Smooth muscle cell (in vitro differentiated cells): ENCODE data around the gene TRPC3. TPM values are rescaled to one million over a fixed set of nuclear protein-coding genes. Genes with fewer than 3 reads are reported as not detected.

Source experiments
- DNase-seq: peaks from one replicate; lab custom pipeline; 2025; ENCODE audit not compliant: unreplicated experiment; lab: John Stamatoyannopoulos, UW
- H2AFZ ChIP-seq: fragments of 200-600 bp; sonication (generic); 2 replicates; pipeline ENCODE4 v1.6.0; 2016; ENCODE audit warnings: antibody characterized with exemption, low read depth, mild to moderate bottlenecking
- H3F3A ChIP-seq: fragments of 200-600 bp; sonication (generic); 2 replicates; pipeline ENCODE4 v1.6.0; 2017; ENCODE audit warnings: antibody characterized with exemption, low read depth
- H3K27ac ChIP-seq: fragments of 200-600 bp; sonication (generic); 2 replicates; pipeline ENCODE4 v1.5.1; 2016; ENCODE audit warnings: low read depth, mild to moderate bottlenecking
- H3K27me3 ChIP-seq: fragments of 200-600 bp; sonication (generic); 2 replicates; pipeline ENCODE4 v1.6.1; 2016; ENCODE audit warnings: low read depth, mild to moderate bottlenecking
- H3K36me3 ChIP-seq: fragments of 200-600 bp; sonication (generic); 2 replicates; pipeline ENCODE4 v1.5.1; 2016; ENCODE audit warnings: low read depth
- H3K4me1 ChIP-seq: fragments of 200-600 bp; sonication (generic); 2 replicates; pipeline ENCODE4 v1.5.1; 2016; ENCODE audit warnings: low read depth
- H3K4me2 ChIP-seq: fragments of 200-600 bp; sonication (generic); 2 replicates; pipeline ENCODE4 v1.6.0; 2016; ENCODE audit warnings: mild to moderate bottlenecking
- H3K4me3 ChIP-seq: fragments of 200-600 bp; sonication (generic); 2 replicates; pipeline ENCODE4 v1.5.1; 2016; ENCODE audit warnings: mild to moderate bottlenecking
- H3K79me2 ChIP-seq: fragments of 200-600 bp; sonication (generic); 2 replicates; pipeline ENCODE4 v1.6.0; 2016; ENCODE audit warnings: low read depth, mild to moderate bottlenecking
- H3K9ac ChIP-seq: fragments of 200-600 bp; sonication (generic); 2 replicates; pipeline ENCODE4 v1.6.0; 2016; ENCODE audit warnings: low read depth
- H3K9me3 ChIP-seq: fragments of 200-600 bp; sonication (generic); replicated peaks from 2 replicates; pipeline ENCODE4 v1.5.1; 2016; ENCODE audit warnings: low read depth
- H4K20me1 ChIP-seq: fragments of 200-600 bp; sonication (generic); 2 replicates; pipeline ENCODE4 v1.6.0; 2016; ENCODE audit warnings: low read depth
- WGBS: methylation state at CpG from one replicate; pipeline ENCODE4 v1.1.7; 2016; ENCODE audit warnings: low lambda C conversion rate; 5-methylcytosine and 5-hydroxymethylcytosine counted together
- polyA plus RNA-seq: library from polyadenylated mRNA; unstranded; fragments of >200 nt; fragmentation: Nextera tagmentation; extraction: Ambion mirVana; gene quantifications from 2 replicates; pipeline ENCODE4 v1.2.1, GENCODE V29; 2016
- total RNA-seq: library from RNA; depleted of rRNA; stranded (reverse); fragments of >200 nt; gene quantifications from 2 replicates; pipeline ENCODE4 v1.2.3, GENCODE V29; 2014
- TF ChIP-seq, protein P1 (sequence below): fragments of 200-600 bp; sonication (generic); IDR thresholded peaks from 2 replicates; pipeline ENCODE4 v1.5.1; 2017; ENCODE audit warnings: borderline replicate concordance, mild to moderate bottlenecking, antibody characterized with exemption; ENCODE audit not compliant: insufficient read depth, poor library complexity, severe bottlenecking

Gene TRPC3
- total and polyA plus RNA-seq, 2 experiments from 2014 or later = 0.17 to 0.36 TPM

DNA sequence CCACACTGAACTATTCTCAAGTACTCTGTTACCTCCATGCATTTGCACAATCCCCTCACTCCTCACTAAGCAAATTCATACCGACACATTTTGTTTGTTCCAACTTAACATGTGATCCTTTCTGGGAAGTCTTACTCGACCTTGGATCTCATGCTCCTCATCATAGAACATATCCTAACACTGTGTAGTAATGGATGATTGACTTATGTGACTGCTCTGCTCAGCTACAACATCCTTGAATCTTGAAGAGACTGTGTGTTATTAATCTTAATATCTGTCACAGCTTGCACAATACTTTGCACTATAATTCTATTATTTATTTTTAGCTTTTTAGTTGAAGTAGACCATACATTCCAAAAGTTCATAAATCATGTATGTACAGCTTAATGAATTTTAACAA, 23.9 kb upstream of the TRPC3 start:
- Histone ChIP-seq H3K4me2 (no peak overlapping the region), H2AFZ (no peak overlapping the region), H3K27ac (no peak overlapping the region), H3K79me2 (no peaks in the 10 kb centered on the region), H3F3A (no peaks in the 10 kb centered on the region), H3K9ac (no peak overlapping the region), H3K36me3 (no peaks in the 10 kb centered on the region), H3K4me3 (no peak overlapping the region), H3K27me3 (peaks cover 17% of the 10 kb centered on the region), H3K4me1 (no peaks in the 10 kb centered on the region), H4K20me1 (no peaks in the 10 kb centered on the region), H3K9me3 (no peaks in the 10 kb centered on the region)
- no peak for DNase-seq
- WGBS = 74% methylated on average over 2 of the region's 2 CpGs
- TF ChIP-seq, protein P1, sequence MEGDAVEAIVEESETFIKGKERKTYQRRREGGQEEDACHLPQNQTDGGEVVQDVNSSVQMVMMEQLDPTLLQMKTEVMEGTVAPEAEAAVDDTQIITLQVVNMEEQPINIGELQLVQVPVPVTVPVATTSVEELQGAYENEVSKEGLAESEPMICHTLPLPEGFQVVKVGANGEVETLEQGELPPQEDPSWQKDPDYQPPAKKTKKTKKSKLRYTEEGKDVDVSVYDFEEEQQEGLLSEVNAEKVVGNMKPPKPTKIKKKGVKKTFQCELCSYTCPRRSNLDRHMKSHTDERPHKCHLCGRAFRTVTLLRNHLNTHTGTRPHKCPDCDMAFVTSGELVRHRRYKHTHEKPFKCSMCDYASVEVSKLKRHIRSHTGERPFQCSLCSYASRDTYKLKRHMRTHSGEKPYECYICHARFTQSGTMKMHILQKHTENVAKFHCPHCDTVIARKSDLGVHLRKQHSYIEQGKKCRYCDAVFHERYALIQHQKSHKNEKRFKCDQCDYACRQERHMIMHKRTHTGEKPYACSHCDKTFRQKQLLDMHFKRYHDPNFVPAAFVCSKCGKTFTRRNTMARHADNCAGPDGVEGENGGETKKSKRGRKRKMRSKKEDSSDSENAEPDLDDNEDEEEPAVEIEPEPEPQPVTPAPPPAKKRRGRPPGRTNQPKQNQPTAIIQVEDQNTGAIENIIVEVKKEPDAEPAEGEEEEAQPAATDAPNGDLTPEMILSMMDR = no peak

DNA sequence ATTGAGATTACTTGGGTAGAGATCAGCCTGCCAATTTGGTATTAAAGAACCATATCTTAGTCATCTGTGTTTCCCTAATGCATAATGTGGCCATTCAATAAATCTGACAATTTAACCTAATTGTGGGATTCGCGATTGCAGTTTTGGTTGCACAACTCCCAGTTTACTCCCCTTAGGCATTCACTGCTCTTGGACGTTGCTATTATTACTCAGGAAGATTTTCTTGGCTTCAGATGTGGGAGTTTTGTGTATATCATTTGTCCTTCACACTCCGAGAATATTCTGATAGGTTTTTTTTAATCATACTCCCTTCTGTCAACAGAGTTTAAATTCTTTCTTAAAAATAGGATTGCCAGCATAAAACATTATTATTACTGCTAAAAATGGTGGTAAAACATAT, 22.0 kb upstream of the TRPC3 start:
- Histone ChIP-seq H3K4me2 (no peak overlapping the region), H3K27ac (no peak overlapping the region), H4K20me1 (no peaks in the 10 kb centered on the region), H3K4me1 (no peaks in the 10 kb centered on the region), H3K4me3 (no peak overlapping the region), H3K9ac (no peak overlapping the region), H2AFZ (no peak overlapping the region), H3K27me3 (peaks cover 21% of the 10 kb centered on the region), H3K36me3 (no peaks in the 10 kb centered on the region), H3K9me3 (no peaks in the 10 kb centered on the region), H3F3A (no peaks in the 10 kb centered on the region), H3K79me2 (no peaks in the 10 kb centered on the region)
- TF ChIP-seq, protein P1 = no peak
- DNase-seq = no peak
- WGBS = 66% methylated on average over 4 of the region's 4 CpGs

DNA sequence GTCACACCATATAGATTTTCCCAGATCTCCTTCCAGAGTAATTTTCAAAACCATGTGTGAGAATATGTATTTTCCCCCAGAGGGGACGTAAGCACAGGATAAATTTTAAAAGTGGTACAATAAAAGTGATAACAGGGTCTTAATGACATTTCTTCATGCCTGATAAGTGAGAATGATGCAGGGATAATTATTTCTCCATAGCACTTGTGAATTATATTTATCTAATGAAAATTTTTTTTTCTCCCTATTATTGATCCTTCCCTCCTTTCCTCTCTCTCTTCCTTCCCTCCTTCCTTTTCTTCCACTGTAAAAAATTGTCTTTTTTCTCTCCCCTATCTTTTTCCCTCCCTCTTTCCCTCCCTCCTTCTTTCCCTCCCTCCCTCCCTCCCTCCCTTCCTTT, 17.0 kb upstream of the TRPC3 start:
- 85% methylated on average over 1 of the region's 1 CpG for WGBS
- H2AFZ ChIP-seq = no peak overlapping the region
- no peak overlapping the region for H3K9ac ChIP-seq
- no peaks in the 10 kb centered on the region for H3K9me3 ChIP-seq
- no peaks in the 10 kb centered on the region for H3K79me2 ChIP-seq
- TF ChIP-seq, protein P1 = no peak
- H3K4me3 ChIP-seq = no peak overlapping the region
- H4K20me1 ChIP-seq = no peaks in the 10 kb centered on the region
- no peaks in the 10 kb centered on the region for H3F3A ChIP-seq
- peaks cover 33% of the 10 kb centered on the region for H3K27me3 ChIP-seq
- H3K27ac ChIP-seq = no peak overlapping the region
- no peaks in the 10 kb centered on the region for H3K36me3 ChIP-seq
- DNase-seq = no peak
- H3K4me2 ChIP-seq = no peak overlapping the region
- H3K4me1 ChIP-seq = no peaks in the 10 kb centered on the region

DNA sequence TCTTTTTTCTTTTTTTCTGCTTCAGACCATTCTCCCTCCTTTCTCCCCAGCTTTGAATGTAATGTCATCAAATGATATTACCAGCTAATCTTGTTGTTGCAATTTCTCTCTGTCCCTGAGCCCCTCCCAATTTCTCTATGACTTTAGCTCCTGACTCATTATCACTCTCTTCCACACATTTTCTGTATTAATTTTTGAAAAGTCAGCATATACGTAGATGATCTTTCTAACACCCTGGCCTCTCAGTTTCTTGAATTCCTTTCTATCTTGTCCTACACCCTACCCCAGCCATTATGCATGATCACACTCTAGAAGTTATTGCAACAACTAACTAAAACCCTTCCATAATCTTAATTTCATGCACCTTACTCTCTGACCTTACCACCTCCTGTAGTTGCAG, 13.1 kb upstream of the TRPC3 start:
- TF ChIP-seq, protein P1 = no peak
- Histone ChIP-seq H3K27me3 (peaks cover 24% of the 10 kb centered on the region), H3K36me3 (no peaks in the 10 kb centered on the region), H3K9ac (no peak overlapping the region), H4K20me1 (no peaks in the 10 kb centered on the region), H3F3A (no peaks in the 10 kb centered on the region), H3K9me3 (no peaks in the 10 kb centered on the region), H3K4me1 (no peaks in the 10 kb centered on the region), H3K4me2 (no peak overlapping the region), H3K79me2 (no peaks in the 10 kb centered on the region), H2AFZ (no peak overlapping the region), H3K4me3 (no peak overlapping the region), H3K27ac (no peak overlapping the region)
- 96% methylated on average over 1 of the region's 1 CpG for WGBS
- no peak for DNase-seq
